Nephron progenitor cell (in vitro differentiated cells): ENCODE results near the gene OPTC.

Source experiments
- DNase-seq: peaks from one replicate; pipeline ENCODE4 v3.0.0; 2021
- H3K27ac Mint-ChIP-seq: 2 replicates; pipeline ENCODE4 v1.8.0; 2021; ENCODE audit warnings: mild to moderate bottlenecking, moderate library complexity, mixed read lengths
- H3K27me3 Mint-ChIP-seq: 2 replicates; pipeline ENCODE4 v1.8.0; 2021; ENCODE audit warnings: mild to moderate bottlenecking, low read depth, mixed read lengths; ENCODE audit not compliant: poor library complexity
- H3K36me3 Mint-ChIP-seq: 2 replicates; pipeline ENCODE4 v1.8.0; 2021; ENCODE audit warnings: low read depth, mixed read lengths
- H3K4me1 Mint-ChIP-seq: 2 replicates; pipeline ENCODE4 v1.8.0; 2021; ENCODE audit warnings: mixed read lengths
- H3K4me3 Mint-ChIP-seq: 2 replicates; pipeline ENCODE4 v1.8.0; 2021; ENCODE audit warnings: mild to moderate bottlenecking, moderate library complexity, mixed read lengths
- H3K9me3 Mint-ChIP-seq: 2 replicates; pipeline ENCODE4 v1.8.0; 2021; ENCODE audit warnings: mild to moderate bottlenecking, moderate library complexity, mixed read lengths
- TF ChIP-seq, protein P1 (sequence below): fragments of 200-600 bp; sonication (generic); IDR thresholded peaks from 2 replicates; pipeline ENCODE4 v1.5.0; 2021; ENCODE audit warnings: antibody characterized with exemption

Gene OPTC

DNA sequence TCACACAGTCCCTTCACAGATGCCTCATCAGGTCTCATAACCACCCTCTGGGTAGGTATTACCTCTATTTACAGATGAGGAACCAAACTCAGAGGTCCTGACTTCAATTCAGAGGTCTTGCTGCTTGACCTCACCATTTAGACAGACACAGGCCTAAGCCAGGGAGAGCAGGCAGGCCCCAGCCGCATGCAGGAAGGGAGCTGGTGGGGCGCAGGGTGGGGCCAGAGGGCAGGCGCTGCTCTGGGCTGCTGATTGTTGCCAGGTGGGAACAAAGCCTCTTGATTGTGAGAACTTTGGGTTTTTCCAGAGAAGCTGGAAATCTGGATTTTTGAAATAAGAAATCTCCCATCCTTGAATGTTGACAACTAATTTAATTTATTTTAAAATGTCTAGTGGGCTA lies 38.2 kb upstream of the OPTC start:
- DNase-seq: no peak
- Mint-ChIP-seq H3K4me1 (peaks cover 44% of the 10 kb centered on the region), H3K27me3 (peaks cover 26% of the 10 kb centered on the region), H3K4me3 (no peak overlapping the region), H3K36me3 (no peaks in the 10 kb centered on the region), H3K9me3 (peaks cover 14% of the 10 kb centered on the region), H3K27ac (peak overlapping the region; percentile 74)
- TF ChIP-seq, protein P1, sequence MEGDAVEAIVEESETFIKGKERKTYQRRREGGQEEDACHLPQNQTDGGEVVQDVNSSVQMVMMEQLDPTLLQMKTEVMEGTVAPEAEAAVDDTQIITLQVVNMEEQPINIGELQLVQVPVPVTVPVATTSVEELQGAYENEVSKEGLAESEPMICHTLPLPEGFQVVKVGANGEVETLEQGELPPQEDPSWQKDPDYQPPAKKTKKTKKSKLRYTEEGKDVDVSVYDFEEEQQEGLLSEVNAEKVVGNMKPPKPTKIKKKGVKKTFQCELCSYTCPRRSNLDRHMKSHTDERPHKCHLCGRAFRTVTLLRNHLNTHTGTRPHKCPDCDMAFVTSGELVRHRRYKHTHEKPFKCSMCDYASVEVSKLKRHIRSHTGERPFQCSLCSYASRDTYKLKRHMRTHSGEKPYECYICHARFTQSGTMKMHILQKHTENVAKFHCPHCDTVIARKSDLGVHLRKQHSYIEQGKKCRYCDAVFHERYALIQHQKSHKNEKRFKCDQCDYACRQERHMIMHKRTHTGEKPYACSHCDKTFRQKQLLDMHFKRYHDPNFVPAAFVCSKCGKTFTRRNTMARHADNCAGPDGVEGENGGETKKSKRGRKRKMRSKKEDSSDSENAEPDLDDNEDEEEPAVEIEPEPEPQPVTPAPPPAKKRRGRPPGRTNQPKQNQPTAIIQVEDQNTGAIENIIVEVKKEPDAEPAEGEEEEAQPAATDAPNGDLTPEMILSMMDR: no peak

DNA sequence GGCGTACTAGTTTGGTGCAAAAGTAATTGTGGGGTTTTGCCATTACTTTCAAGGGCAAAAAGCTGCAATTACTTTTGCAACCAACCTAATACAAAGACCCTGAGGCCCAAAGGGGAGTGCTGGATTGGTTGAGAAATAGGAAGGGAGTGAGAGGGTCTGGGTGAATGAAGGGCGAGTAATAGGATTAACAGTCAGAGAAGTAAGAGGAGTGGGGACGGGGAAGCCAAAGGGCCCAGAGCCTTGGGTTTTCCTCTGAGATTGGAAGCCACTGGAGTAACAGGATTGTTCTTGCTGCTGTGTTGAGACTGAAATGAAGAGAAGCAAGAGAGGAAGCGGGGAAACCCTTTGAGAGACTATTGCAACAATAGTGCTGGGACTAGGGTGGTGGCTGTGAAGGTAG lies 37.4 kb upstream of the OPTC start:
- no peaks in the 10 kb centered on the region for H3K36me3 Mint-ChIP-seq
- H3K27me3 Mint-ChIP-seq: peaks cover 24% of the 10 kb centered on the region
- no peak for DNase-seq
- no peak overlapping the region for H3K4me3 Mint-ChIP-seq
- H3K4me1 Mint-ChIP-seq: peaks cover 37% of the 10 kb centered on the region
- H3K9me3 Mint-ChIP-seq: peaks cover 14% of the 10 kb centered on the region
- TF ChIP-seq, protein P1: no peak
- no peak overlapping the region for H3K27ac Mint-ChIP-seq

DNA sequence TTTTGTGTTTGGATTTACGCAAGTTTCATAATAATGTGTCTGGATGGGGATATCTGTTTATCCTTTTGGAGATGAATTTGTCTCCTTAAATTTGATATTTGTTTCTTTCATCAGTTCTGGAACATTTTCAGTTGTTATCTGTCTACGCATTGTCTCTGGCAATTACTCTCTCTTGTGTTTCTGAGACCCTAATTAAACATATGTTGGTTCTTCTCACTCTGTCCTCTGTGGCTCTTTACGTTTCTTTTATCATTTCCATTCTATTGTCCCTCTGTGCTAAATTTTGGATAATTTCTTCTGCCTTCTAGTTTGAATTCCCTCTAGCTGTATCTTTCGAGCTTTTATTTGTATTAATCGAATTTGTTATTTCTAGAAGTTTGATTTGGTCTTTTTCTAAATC lies 35.9 kb upstream of the OPTC start:
- Mint-ChIP-seq H3K27me3 (peaks cover 21% of the 10 kb centered on the region), H3K27ac (no peak overlapping the region), H3K9me3 (peaks cover 14% of the 10 kb centered on the region), H3K4me3 (no peak overlapping the region), H3K36me3 (no peaks in the 10 kb centered on the region), H3K4me1 (peaks cover 31% of the 10 kb centered on the region)
- DNase-seq: no peak
- TF ChIP-seq, protein P1: no peak

GRCh38 chr1:203459671-203460201 lies 34.2 kb upstream of the OPTC start:
- no peak for DNase-seq
- no peak overlapping the region for H3K27ac Mint-ChIP-seq
- peaks cover 33% of the 10 kb centered on the region for H3K4me1 Mint-ChIP-seq
- H3K36me3 Mint-ChIP-seq: no peaks in the 10 kb centered on the region
- TF ChIP-seq, protein P1: no peak
- peaks cover 14% of the 10 kb centered on the region for H3K9me3 Mint-ChIP-seq
- no peak overlapping the region for H3K4me3 Mint-ChIP-seq
- peaks cover 21% of the 10 kb centered on the region for H3K27me3 Mint-ChIP-seq

DNA sequence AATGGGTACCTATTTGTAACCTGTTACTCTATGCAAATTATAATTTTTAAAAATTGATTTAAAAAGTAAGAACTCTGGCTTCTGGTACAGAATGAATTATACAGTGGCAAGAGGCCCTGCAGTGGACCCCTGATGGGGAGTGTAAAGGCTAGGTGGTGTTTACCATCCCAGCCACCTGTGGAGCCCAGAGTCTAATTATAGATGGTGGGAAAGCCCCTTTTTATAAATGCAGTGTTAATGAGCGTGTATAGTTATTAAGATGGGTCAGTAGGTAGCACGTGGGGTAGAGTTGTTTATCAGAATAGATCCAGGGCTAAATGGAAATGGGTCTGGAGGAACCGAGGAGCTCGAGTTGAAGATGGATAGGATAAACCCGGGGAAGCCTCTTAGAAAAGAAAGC lies 32.2 kb upstream of the OPTC start:
- Mint-ChIP-seq H3K27ac (no peak overlapping the region), H3K27me3 (peaks cover 20% of the 10 kb centered on the region), H3K4me1 (peaks cover 38% of the 10 kb centered on the region), H3K9me3 (peaks cover 14% of the 10 kb centered on the region), H3K36me3 (no peaks in the 10 kb centered on the region), H3K4me3 (no peak overlapping the region)
- DNase-seq: no peak
- TF ChIP-seq, protein P1: no peak

- TF ChIP-seq, protein P1: no peak
- peaks cover 11% of the 10 kb centered on the region for H3K9me3 Mint-ChIP-seq
- no peak for DNase-seq
- H3K4me1 Mint-ChIP-seq: peaks cover 42% of the 10 kb centered on the region
- H3K27me3 Mint-ChIP-seq: peaks cover 21% of the 10 kb centered on the region
- H3K36me3 Mint-ChIP-seq: no peaks in the 10 kb centered on the region
- H3K4me3 Mint-ChIP-seq: no peak overlapping the region
- H3K27ac Mint-ChIP-seq: no peak overlapping the region
These were observed 31.8 kb upstream of the OPTC start for GRCh38 chr1:203462143-203462542.
